Kidney epithelial cell (primary cell): ENCODE data around the gene RTEL1. TPM values are rescaled to one million over a fixed set of nuclear protein-coding genes. Genes with fewer than 3 reads are reported as not detected.

Experiments used
- DNase-seq: peaks from one replicate; pipeline ENCODE4 v3.0.0-alpha.2; 2010; ENCODE audit warnings: low read depth
- H3K27me3 ChIP-seq: 2 replicates; pipeline ENCODE4 v1.6.0; 2011; ENCODE audit warnings: low read length; ENCODE audit not compliant: control insufficient read depth, insufficient read depth
- H3K36me3 ChIP-seq: 2 replicates; pipeline ENCODE4 v1.5.1; 2011; ENCODE audit warnings: low read length; ENCODE audit not compliant: control insufficient read depth, insufficient read depth
- H3K4me3 ChIP-seq: 2 replicates; pipeline ENCODE4 v1.5.1; 2011; ENCODE audit warnings: low read depth, mild to moderate bottlenecking, control low read depth, low read length
- total RNA-seq: library from RNA; depleted of rRNA; stranded (reverse); fragments of >200 nt; gene quantifications from 2 replicates; pipeline ENCODE4 v1.2.3, GENCODE V29; 2015
- TF ChIP-seq, protein P1 (sequence below): IDR thresholded peaks from 2 replicates; pipeline ENCODE4 v1.5.1; 2011; ENCODE audit warnings: mild to moderate bottlenecking, moderate library complexity, low read length, control low read depth, inconsistent platforms; ENCODE audit not compliant: insufficient read depth, poor library complexity, severe bottlenecking

The RTEL1 gene
- total RNA-seq, 1 donor from 2014 or later, result 30.7 TPM

DNA sequence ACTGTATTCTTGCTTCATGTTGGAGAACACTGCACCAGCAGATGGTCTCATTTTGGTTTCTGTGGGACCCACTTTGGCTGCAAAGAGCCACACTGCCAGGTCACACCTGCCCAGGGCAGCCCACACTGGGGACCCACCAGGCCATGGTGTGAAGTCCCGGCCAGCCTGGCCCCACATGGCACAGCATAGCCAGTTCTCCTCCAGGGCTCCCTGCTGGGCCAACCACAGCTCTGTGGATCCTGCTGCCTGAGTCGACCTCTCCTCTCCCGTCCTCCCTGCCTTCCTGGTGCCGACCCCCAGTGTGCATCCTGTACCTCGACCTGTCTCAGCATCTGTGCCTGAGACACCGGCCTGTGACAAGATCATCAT, 46.6 kb downstream of the RTEL1 start:
- TF ChIP-seq, protein P1, sequence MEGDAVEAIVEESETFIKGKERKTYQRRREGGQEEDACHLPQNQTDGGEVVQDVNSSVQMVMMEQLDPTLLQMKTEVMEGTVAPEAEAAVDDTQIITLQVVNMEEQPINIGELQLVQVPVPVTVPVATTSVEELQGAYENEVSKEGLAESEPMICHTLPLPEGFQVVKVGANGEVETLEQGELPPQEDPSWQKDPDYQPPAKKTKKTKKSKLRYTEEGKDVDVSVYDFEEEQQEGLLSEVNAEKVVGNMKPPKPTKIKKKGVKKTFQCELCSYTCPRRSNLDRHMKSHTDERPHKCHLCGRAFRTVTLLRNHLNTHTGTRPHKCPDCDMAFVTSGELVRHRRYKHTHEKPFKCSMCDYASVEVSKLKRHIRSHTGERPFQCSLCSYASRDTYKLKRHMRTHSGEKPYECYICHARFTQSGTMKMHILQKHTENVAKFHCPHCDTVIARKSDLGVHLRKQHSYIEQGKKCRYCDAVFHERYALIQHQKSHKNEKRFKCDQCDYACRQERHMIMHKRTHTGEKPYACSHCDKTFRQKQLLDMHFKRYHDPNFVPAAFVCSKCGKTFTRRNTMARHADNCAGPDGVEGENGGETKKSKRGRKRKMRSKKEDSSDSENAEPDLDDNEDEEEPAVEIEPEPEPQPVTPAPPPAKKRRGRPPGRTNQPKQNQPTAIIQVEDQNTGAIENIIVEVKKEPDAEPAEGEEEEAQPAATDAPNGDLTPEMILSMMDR, result no peak
- H3K4me3 ChIP-seq, result no peak overlapping the region
- DNase-seq, result no peak
- no peaks in the 10 kb centered on the region for H3K27me3 ChIP-seq
- peaks cover 1% of the 10 kb centered on the region for H3K36me3 ChIP-seq

DNA sequence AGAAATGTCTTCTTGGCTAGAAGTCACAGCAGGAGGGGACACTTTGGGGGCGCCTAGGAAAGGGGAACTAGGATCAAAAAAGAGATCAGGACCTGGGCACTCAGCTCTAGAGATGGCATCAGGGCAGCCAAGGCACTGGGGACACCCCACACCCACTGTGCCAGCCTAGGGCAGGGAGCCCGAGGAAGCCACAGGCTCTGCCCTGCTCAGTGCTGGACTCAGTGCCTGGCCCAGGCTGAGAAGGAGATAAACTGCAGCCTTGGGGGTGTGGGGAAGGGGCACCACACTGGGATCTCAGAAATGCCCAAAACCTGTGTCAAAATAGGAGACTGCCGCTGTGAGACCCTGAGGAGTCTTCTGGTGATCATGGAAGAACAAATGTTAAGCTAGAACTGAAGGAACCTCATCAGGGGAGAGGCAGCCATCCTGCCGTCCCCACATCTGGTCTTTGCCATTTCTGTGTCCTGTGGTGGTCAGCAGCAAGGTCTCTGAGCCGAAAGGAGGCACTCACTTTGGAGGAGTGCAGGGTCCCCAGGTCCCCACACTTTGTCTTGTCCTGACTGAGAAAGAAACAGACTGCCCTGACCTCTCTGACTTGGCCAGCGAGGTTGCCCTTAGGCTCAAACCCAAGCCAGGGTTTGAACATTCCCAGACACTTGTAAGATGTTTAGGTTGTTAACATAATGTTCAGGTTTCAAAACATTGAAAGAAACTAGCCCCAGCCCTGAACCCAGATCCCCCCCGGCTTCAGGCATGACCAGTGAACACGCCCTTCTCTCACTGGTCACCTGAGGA, 47.3 kb downstream of the RTEL1 start:
- TF ChIP-seq, protein P1, result no peak
- Histone ChIP-seq H3K27me3 (no peaks in the 10 kb centered on the region), H3K36me3 (peaks cover 1% of the 10 kb centered on the region), H3K4me3 (no peak overlapping the region)
- DNase-seq, result no peak

DNA sequence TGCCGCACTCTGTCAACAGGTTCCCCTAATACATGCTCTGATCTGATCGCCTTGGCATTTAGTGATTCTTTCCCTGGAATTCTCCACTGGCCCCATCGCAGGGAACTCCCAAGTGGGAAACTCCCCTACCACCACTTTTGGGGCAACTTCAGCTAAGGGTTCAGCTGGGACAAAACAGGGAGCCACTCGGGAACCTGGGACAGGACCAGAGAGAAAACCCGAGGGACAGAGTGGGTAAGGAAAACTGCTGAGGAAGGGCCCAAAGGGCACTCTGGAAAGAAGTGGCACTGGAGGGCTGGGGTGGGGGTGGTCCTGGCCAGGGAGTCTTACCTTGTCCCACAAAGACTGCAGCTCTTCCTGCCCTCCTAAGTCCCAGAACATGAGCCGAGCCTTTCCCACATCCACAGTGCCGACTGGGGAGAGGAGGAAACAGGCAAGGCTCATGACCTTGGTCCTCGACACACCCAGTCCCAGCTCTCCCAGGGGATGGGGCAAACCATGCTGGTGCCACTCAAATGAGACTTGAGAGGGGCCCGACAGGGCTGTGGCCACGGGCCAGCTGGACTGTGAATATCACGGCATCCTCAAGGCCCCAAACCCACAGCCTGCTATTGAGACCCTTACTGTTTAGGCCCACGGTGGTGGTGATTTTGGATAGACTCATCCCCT, 48.0 kb downstream of the RTEL1 start:
- TF ChIP-seq, protein P1, result no peak
- H3K27me3 ChIP-seq, result no peaks in the 10 kb centered on the region
- peak overlapping the region; percentile 67 for H3K4me3 ChIP-seq
- DNase-seq, result no peak
- peaks cover 1% of the 10 kb centered on the region for H3K36me3 ChIP-seq

DNA sequence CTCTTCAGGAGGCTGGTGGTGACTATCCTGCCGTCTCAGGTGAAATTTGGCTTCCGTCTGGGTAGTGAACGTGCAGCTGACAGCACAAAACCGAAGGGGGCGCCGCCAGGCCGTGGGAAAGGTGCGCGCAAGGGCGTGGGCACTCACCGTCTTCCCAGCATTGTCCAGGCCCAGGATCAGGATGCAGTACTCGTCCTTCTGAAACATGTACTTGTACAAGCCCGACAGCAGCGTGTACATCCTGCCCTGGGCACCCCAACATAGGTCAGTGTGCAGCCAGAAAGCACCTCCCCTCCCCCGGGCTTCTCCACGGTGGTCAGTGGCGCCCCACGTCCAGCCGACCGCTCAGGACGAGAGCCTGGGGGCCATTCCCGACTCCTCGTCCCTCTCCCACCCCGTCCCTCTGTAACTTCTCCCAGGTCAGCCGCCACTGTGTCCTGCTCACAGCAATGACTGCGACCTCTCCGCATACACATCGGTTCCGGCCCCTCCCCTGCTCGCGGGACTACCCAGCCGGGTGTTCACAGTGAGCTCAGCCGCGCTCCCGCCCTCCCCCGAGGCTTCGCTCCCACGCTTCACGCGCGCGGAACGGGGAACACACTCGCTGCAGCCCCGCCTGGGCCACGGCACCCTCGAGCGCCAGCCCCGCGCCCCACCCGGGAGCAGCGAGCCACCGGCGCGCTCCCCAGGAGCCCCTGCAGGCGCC, 48.9 kb downstream of the RTEL1 start:
- H3K36me3 ChIP-seq, result peaks cover 1% of the 10 kb centered on the region
- DNase-seq, result no peak
- TF ChIP-seq, protein P1, result peak; percentile 46
- H3K27me3 ChIP-seq, result no peaks in the 10 kb centered on the region
- peak overlapping the region; percentile 67 for H3K4me3 ChIP-seq

DNA sequence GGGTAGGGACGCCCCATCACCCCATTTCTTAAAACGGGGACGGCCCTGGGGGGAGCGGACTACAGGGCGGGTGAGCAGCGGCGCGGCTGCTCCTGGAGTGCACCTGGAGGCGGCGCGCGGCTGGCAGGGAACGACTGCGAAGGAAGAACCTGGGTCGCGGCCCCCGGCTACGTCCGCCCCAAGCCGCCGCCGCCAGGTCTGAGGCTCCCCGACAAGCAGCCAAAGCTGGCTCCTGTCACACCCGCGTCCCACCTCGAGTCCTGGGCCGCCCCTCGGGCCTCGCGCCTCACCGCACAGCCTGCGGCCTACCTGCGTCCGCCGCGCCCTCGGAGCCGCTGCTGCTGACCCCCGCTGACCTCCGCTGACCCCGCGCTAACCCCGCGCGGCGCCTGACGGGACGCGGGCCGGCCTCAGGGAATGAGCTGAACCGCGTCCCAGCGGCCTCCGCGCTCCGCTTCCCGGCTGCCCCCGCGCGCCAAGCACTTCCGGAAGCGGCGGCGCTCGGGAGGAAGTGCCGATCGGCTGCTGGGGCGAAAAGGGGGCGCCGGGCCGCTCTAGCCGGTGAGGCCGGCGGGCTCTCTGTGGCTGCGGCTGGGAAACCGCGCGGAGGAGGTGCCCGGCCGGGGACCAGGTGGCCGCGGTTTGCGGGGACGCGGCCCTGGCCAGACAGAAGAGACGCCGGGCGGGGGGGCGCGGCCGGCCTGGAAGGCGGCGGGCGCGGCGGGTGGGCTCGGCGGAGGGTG, 49.6 kb downstream of the RTEL1 start, which contains the start of the genes ARFRP1 and ZGPAT:
Gene ARFRP1, minus strand, starts transcription at position 419 of the 743 bp plus-strand sequence. CDS start 885 bp downstream, outside the sequence.
Gene ZGPAT, plus strand, starts transcription at position 482 of the 743 bp plus-strand sequence. CDS start 542 bp downstream, outside the sequence.
- Histone ChIP-seq H3K36me3 (peaks cover 1% of the 10 kb centered on the region), H3K27me3 (no peaks in the 10 kb centered on the region), H3K4me3 (peak within 1 kb of the TSS; percentile 67)
- TF ChIP-seq, protein P1, result no peak
- DNase-seq, result no peak
